HepG2 (cell line): Measurements from ENCODE around the gene LRRC28. TPM values are rescaled to one million over a fixed set of nuclear protein-coding genes. Genes with fewer than 3 reads are reported as not detected.

Source experiments
- ADNP ChIP-seq: sonication (generic); formaldehyde crosslinking; IDR thresholded peaks from 2 replicates; pipeline ENCODE4 v1.4.0; 2020; ENCODE audit warnings: missing genetic modification reagents
- AGO2 ChIP-seq: fragments of 200-400 bp; formaldehyde crosslinking; optimal IDR thresholded peaks from 2 replicates; pipeline ENCODE3; 2017; ENCODE audit warnings: mild to moderate bottlenecking, low read depth, low read length, moderate library complexity
- FOSL2 ChIP-seq: sonication (generic); formaldehyde crosslinking; IDR thresholded peaks from 2 replicates; pipeline ENCODE4 v1.4.0; 2020; ENCODE audit warnings: missing genetic modification reagents
- FOXK1 ChIP-seq: sonication (generic); formaldehyde crosslinking; IDR thresholded peaks from 2 replicates; pipeline ENCODE4 v1.4.0; 2020; ENCODE audit warnings: low read depth, missing genetic modification reagents, borderline replicate concordance
- GATA4 ChIP-seq: sonication (generic); IDR thresholded peaks from 2 replicates; pipeline ENCODE4 v1.6.1; 2016; ENCODE audit warnings: antibody characterized with exemption, low read depth, borderline replicate concordance
- GPN1 ChIP-seq: sonication (generic); formaldehyde crosslinking; IDR thresholded peaks from 2 replicates; pipeline ENCODE4 v1.5.1; 2020; ENCODE audit warnings: missing genetic modification reagents, borderline replicate concordance
- HDAC2 ChIP-seq: sonication (generic); formaldehyde crosslinking; IDR thresholded peaks from 2 replicates; pipeline ENCODE4 v1.4.0; 2020; ENCODE audit warnings: missing genetic modification reagents
- HES4 ChIP-seq: sonication (generic); formaldehyde crosslinking; IDR thresholded peaks from 2 replicates; pipeline ENCODE4 v1.9.0; 2021; ENCODE audit warnings: mild to moderate bottlenecking, missing genetic modification reagents, borderline replicate concordance
- KDM2A ChIP-seq: sonication (generic); formaldehyde crosslinking; IDR thresholded peaks from 2 replicates; pipeline ENCODE4 v1.4.0; 2020; ENCODE audit warnings: low read depth, missing genetic modification reagents, borderline replicate concordance
- KDM4B ChIP-seq: sonication (generic); formaldehyde crosslinking; IDR thresholded peaks from 2 replicates; pipeline ENCODE4 v1.4.0; 2020; ENCODE audit warnings: missing genetic modification reagents
- MED13 ChIP-seq: sonication (generic); formaldehyde crosslinking; IDR thresholded peaks from 2 replicates; pipeline ENCODE4 v1.5.0; 2020; ENCODE audit warnings: missing genetic modification reagents
- NFE2L1 ChIP-seq: sonication (generic); formaldehyde crosslinking; IDR thresholded peaks from 2 replicates; pipeline ENCODE4 v1.4.0; 2020; ENCODE audit warnings: missing genetic modification reagents, mild to moderate bottlenecking, borderline replicate concordance
- PTBP1 ChIP-seq: fragments of 200-400 bp; formaldehyde crosslinking; IDR thresholded peaks from 2 replicates; pipeline ENCODE4 v1.6.1; 2018; ENCODE audit warnings: low read length, low read depth; ENCODE audit not compliant: poor library complexity, severe bottlenecking
- RAD51 ChIP-seq: fragments of 450-650 bp; IDR thresholded peaks from 2 replicates; pipeline ENCODE4 v1.6.1; 2016; ENCODE audit warnings: borderline replicate concordance
- RBFOX2 ChIP-seq: fragments of 200-400 bp; formaldehyde crosslinking; IDR thresholded peaks from 2 replicates; pipeline ENCODE4 v1.6.1; 2017; ENCODE audit warnings: low read depth, mild to moderate bottlenecking, low read length
- SALL1 ChIP-seq: sonication (generic); formaldehyde crosslinking; IDR thresholded peaks from 2 replicates; pipeline ENCODE4 v1.8.0; 2022; ENCODE audit warnings: mild to moderate bottlenecking, missing genetic modification reagents
- SKIL ChIP-seq: sonication (generic); formaldehyde crosslinking; IDR thresholded peaks from 2 replicates; pipeline ENCODE4 v1.8.0; 2022; ENCODE audit warnings: missing genetic modification reagents, mild to moderate bottlenecking, moderate library complexity, borderline replicate concordance
- TEAD2 ChIP-seq: sonication (generic); formaldehyde crosslinking; IDR thresholded peaks from 2 replicates; pipeline ENCODE4 v1.9.0; 2021; ENCODE audit warnings: missing genetic modification reagents
- ZBTB14 ChIP-seq: sonication (generic); formaldehyde crosslinking; IDR thresholded peaks from 2 replicates; pipeline ENCODE4 v1.4.0; 2020; ENCODE audit warnings: missing genetic modification reagents
- ZFP36L1 ChIP-seq: sonication (generic); formaldehyde crosslinking; IDR thresholded peaks from 2 replicates; pipeline ENCODE4 v1.8.0; 2022; ENCODE audit warnings: mild to moderate bottlenecking, missing genetic modification reagents, moderate library complexity
- ZNF225 ChIP-seq: sonication (generic); formaldehyde crosslinking; IDR thresholded peaks from 2 replicates; pipeline ENCODE4 v1.4.0; 2020; ENCODE audit warnings: mild to moderate bottlenecking, missing genetic modification reagents
- ZNF253 ChIP-seq: sonication (generic); formaldehyde crosslinking; IDR thresholded peaks from 2 replicates; pipeline ENCODE4 v1.8.0; 2022; ENCODE audit warnings: mild to moderate bottlenecking, missing genetic modification reagents, borderline replicate concordance
- ZNF30 ChIP-seq: sonication (generic); formaldehyde crosslinking; IDR thresholded peaks from 2 replicates; pipeline ENCODE4 v1.5.0; 2020; ENCODE audit warnings: mild to moderate bottlenecking, missing genetic modification reagents
- ZNF430 ChIP-seq: sonication (generic); formaldehyde crosslinking; IDR thresholded peaks from 2 replicates; pipeline ENCODE4 v1.9.0; 2021; ENCODE audit warnings: mild to moderate bottlenecking, missing genetic modification reagents
- ZNF431 ChIP-seq: sonication (generic); formaldehyde crosslinking; IDR thresholded peaks from 2 replicates; pipeline ENCODE4 v1.9.0; 2022; ENCODE audit warnings: missing genetic modification reagents, low read depth, mild to moderate bottlenecking, borderline replicate concordance
- polyA plus RNA-seq, 8 experiments: library from polyadenylated mRNA; depleted of rRNA in 3 of 8; stranded (reverse) in 7 of 8; unstranded in 1 of 8; fragments of >200 nt; fragmentation: Illumina TruSeq in 4 of 8; extraction: Trizol in 4 of 8; gene quantifications; 2 replicates each; pipeline versions ENCODE4 v1.2.1 to v1.2.3, GENCODE V29; 2011 to 2016; ENCODE audit warnings: low read depth in 4 of 8, missing spikeins in 1 of 8, mixed read lengths in 1 of 8; ENCODE audit not compliant: insufficient read depth in 1 of 8
- total RNA-seq, 5 experiments: library from RNA; depleted of rRNA; stranded (reverse); fragments of >200 nt; fragmentation: Illumina TruSeq; extraction: Trizol; gene quantifications; 2 replicates each; pipeline ENCODE4 v1.2.3, GENCODE V29; 2016; ENCODE audit warnings: low read depth in 1 of 5
- TF ChIP-seq, protein P1 (sequence below): sonication (generic); formaldehyde crosslinking; IDR thresholded peaks from 2 replicates; pipeline ENCODE4 v1.8.1; 2023; ENCODE audit warnings: missing genetic modification reagents, mild to moderate bottlenecking, borderline replicate concordance

The LRRC28 gene
- total and polyA plus RNA-seq, 2 of the 13 experiments (the other 11 are each of a cell fraction or from before 2014, with no cell fraction given) = 17.5 to 21.3 TPM

GRCh38 chr15:99250857-99251841 lies at the start of gene LRRC28 (continued):
- TF ChIP-seq SKIL (CRISPR knock-in tag) (no peak), ZNF30 (CRISPR knock-in tag) (no peak), KDM4B (CRISPR knock-in tag) (no peak), GATA4 (0 out of 2 replicates have a peak, but pooled peaks have one; percentile 35), HES4 (CRISPR knock-in tag) (no peak), TEAD2 (no peak), ZNF430 (CRISPR knock-in tag) (peak; percentile 48; the same call in 1 of the 2 replicates), FOXK1 (CRISPR knock-in tag) (peak; percentile 38; the same call in 1 of the 2 replicates), RAD51 (no peak), ZFP36L1 (CRISPR knock-in tag) (no peak), KDM2A (CRISPR knock-in tag) (peak; percentile 68; the same call in 1 of the 2 replicates), ZNF225 (peak; percentile 72; the same call in 1 of the 2 replicates), FOSL2 (CRISPR knock-in tag) (0 out of 2 replicates have a peak, but pooled peaks have one; percentile 9), ADNP (CRISPR knock-in tag) (no peak), HDAC2 (CRISPR knock-in tag) (peak; percentile 38), PTBP1 (no peak), RBFOX2 (peak; percentile 75), AGO2 (peak; percentile 20), ZNF431 (CRISPR knock-in tag) (no peak), MED13 (CRISPR knock-in tag) (no peak), SALL1 (CRISPR knock-in tag) (peak; percentile 63), GPN1 (CRISPR knock-in tag) (no peak), ZBTB14 (CRISPR knock-in tag) (no peak), NFE2L1 (CRISPR knock-in tag) (no peak), ZNF253 (CRISPR knock-in tag) (no peak)
- TF ChIP-seq, protein P1, sequence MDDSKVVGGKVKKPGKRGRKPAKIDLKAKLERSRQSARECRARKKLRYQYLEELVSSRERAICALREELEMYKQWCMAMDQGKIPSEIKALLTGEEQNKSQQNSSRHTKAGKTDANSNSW = no peak
